Measurements from ENCODE around the gene RAMP3. TPM values are rescaled to one million over a fixed set of nuclear protein-coding genes. Genes with fewer than 3 reads are reported as not detected.

Gene RAMP3
- total and polyA plus RNA-seq, 2 donors (not counting 1 experiment from before 2014, with no cell fraction given): not detected

GRCh38 chr7:45138433-45139267 lies 18.9 kb upstream of the RAMP3 start:
- H3K27ac Mint-ChIP-seq: no peak overlapping the region

More at GRCh38 chr7:45138433-45139267, 18.9 kb upstream of the RAMP3 start:
- WGBS (ENCODE audit: insufficient coverage): 97% methylated on average over 4 of the region's 10 CpGs
- no peak overlapping the region for H3K27ac ChIP-seq (ENCODE audit: low read length in 2 of 2)
- Mint-ChIP-seq H3K27me3 (no peaks in the 10 kb centered on the region), H3K4me3 (no peak overlapping the region), H3K9me3 (ENCODE audit: insufficient read depth) (no peaks in the 10 kb centered on the region), H3K4me1 (peaks cover 17% of the 10 kb centered on the region)
- no peak for DNase-seq
- no peaks in the 10 kb centered on the region for H3K9me3 ChIP-seq (ENCODE audit: control extremely low read depth in 1 of 3, control insufficient read depth in 2 of 3, insufficient read depth in 1 of 3, low read length in 2 of 3)
- no peaks in the 10 kb centered on the region for H3K36me3 ChIP-seq (replicated peaks in 1 of 2; ENCODE audit: control extremely low read depth in 1 of 2, control insufficient read depth in 1 of 2, extremely low read depth in 1 of 2, insufficient read depth in 2 of 2, low read length in 1 of 2)
- no peaks in the 10 kb centered on the region for H3K79me2 ChIP-seq (ENCODE audit: control insufficient read depth, insufficient read depth, low read length)
- no peak overlapping the region for H3K4me3 ChIP-seq (ENCODE audit: control extremely low read depth in 1 of 5, extremely low read depth in 1 of 5, insufficient read depth in 1 of 5, low read depth in 2 of 5, low read length in 4 of 5)
- TF ChIP-seq, protein P1, sequence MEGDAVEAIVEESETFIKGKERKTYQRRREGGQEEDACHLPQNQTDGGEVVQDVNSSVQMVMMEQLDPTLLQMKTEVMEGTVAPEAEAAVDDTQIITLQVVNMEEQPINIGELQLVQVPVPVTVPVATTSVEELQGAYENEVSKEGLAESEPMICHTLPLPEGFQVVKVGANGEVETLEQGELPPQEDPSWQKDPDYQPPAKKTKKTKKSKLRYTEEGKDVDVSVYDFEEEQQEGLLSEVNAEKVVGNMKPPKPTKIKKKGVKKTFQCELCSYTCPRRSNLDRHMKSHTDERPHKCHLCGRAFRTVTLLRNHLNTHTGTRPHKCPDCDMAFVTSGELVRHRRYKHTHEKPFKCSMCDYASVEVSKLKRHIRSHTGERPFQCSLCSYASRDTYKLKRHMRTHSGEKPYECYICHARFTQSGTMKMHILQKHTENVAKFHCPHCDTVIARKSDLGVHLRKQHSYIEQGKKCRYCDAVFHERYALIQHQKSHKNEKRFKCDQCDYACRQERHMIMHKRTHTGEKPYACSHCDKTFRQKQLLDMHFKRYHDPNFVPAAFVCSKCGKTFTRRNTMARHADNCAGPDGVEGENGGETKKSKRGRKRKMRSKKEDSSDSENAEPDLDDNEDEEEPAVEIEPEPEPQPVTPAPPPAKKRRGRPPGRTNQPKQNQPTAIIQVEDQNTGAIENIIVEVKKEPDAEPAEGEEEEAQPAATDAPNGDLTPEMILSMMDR (IDR thresholded peaks at IDR 0.05): no peak
- no peak for TF ChIP-seq EZH2 (IDR thresholded peaks at IDR 0.05; ENCODE audit: borderline replicate concordance, insufficient read depth, low read depth, low read length, poor library complexity, severe bottlenecking)
- H4K20me1 ChIP-seq (ENCODE audit: control insufficient read depth, insufficient read depth, low read length, poor library complexity, severe bottlenecking): no peaks in the 10 kb centered on the region
- ATAC-seq (ENCODE audit: low read depth): no peak
- H3K4me1 ChIP-seq (ENCODE audit: control insufficient read depth in 2 of 2, insufficient read depth in 2 of 2, low read length in 2 of 2): peaks cover 5 to 18% of the 10 kb centered on the region in 2 donors
- H3K9ac ChIP-seq (ENCODE audit: low read length): no peak overlapping the region
- H3K27me3 ChIP-seq (replicated peaks in 1 of 4; ENCODE audit: control extremely low read depth in 1 of 4, control insufficient read depth in 3 of 4, insufficient read depth in 4 of 4, low read length in 3 of 4): no peaks in the 10 kb centered on the region
- intact Hi-C loops (cut with micrococcal nuclease): no loop called here
- peak overlapping the region; percentile 40 for H2AFZ ChIP-seq (ENCODE audit: insufficient read depth, low read depth, low read length, poor library complexity, severe bottlenecking)
- CTCF ChIA-PET: interaction anchor here (0.9 to 6.7 kb wide), 8 partner anchors 9 to 532 kb away, joined by 3 to 189 read pairs (median 38); partner anchors contain the start of genes H2AZ2 and OGDH
- POLR2A ChIA-PET: interaction anchor here (0.7 kb wide), 1 partner anchor 290 kb away, joined by 6 read pairs; no protein-coding TSS in a partner anchor
- no peak overlapping the region for H3K4me2 ChIP-seq (replicated peaks; ENCODE audit: low read depth, low read length, poor library complexity, severe bottlenecking)

Measured in B cell (primary cell).